Peyer's patch (tissue), 4 donors: ENCODE results near the gene DKK3.

Experiments used
- POLR2A ChIP-seq, 2 donors: fragments of 450-650 bp; IDR thresholded peaks; one replicate each; pipeline ENCODE4 v1.5.1; 2017; ENCODE audit warnings: antibody characterized with exemption in 2 of 2, mild to moderate bottlenecking in 2 of 2, moderate library complexity in 2 of 2
- TF ChIP-seq, protein P1 (sequence below), 6 experiments: fragments of 450-650 bp in 4 of 6; fragments of 200-600 bp in 2 of 6; sonication (generic) in 1 of 6; IDR thresholded peaks; one replicate each; pipeline ENCODE4 v1.5.1; 2017 to 2019; ENCODE audit warnings: antibody characterized with exemption in 6 of 6, mild to moderate bottlenecking in 3 of 6, moderate library complexity in 1 of 6

- TF ChIP-seq, protein P1, sequence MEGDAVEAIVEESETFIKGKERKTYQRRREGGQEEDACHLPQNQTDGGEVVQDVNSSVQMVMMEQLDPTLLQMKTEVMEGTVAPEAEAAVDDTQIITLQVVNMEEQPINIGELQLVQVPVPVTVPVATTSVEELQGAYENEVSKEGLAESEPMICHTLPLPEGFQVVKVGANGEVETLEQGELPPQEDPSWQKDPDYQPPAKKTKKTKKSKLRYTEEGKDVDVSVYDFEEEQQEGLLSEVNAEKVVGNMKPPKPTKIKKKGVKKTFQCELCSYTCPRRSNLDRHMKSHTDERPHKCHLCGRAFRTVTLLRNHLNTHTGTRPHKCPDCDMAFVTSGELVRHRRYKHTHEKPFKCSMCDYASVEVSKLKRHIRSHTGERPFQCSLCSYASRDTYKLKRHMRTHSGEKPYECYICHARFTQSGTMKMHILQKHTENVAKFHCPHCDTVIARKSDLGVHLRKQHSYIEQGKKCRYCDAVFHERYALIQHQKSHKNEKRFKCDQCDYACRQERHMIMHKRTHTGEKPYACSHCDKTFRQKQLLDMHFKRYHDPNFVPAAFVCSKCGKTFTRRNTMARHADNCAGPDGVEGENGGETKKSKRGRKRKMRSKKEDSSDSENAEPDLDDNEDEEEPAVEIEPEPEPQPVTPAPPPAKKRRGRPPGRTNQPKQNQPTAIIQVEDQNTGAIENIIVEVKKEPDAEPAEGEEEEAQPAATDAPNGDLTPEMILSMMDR (IDR thresholded peaks at IDR 0.05) = no peak
- TF ChIP-seq POLR2A (IDR thresholded peaks at IDR 0.05) = no peak
Measured at GRCh38 chr11:12006552-12007229, 1.7 kb downstream of the DKK3 start.
